PFSK-1 (cell line): Measurements from ENCODE around the gene FCMR.

Source experiments
- FOXP2 ChIP-seq: optimal IDR thresholded peaks from 2 replicates; pipeline ENCODE3; 2011; ENCODE audit warnings: borderline replicate concordance, control low read depth, inconsistent platforms; ENCODE audit not compliant: insufficient read depth; ENCODE audit errors: extremely low read length, extremely low read depth
- POLR2AphosphoS5 ChIP-seq: IDR thresholded peaks from 2 replicates; pipeline ENCODE4 v1.6.1; 2012; ENCODE audit warnings: low read depth, mild to moderate bottlenecking, control low read depth, low read length, moderate library complexity
- SIN3A ChIP-seq: IDR thresholded peaks from 2 replicates; pipeline ENCODE4 v1.6.1; 2012; ENCODE audit warnings: mild to moderate bottlenecking, low read length, moderate library complexity, borderline replicate concordance; ENCODE audit not compliant: insufficient read depth
- TAF1 ChIP-seq: IDR thresholded peaks from 2 replicates; pipeline ENCODE4 v1.6.1; 2012; ENCODE audit warnings: low read length, control low read depth, borderline replicate concordance; ENCODE audit not compliant: insufficient read depth
- TF ChIP-seq, protein P1 (sequence below), 2 experiments: IDR thresholded peaks; 2 replicates each; pipeline versions ENCODE4 v1.6.1 to v1.8.0; 2011 to 2012; ENCODE audit warnings: low read depth in 2 of 2, low read length in 2 of 2, control low read depth in 1 of 2, inconsistent platforms in 1 of 2, mild to moderate bottlenecking in 1 of 2, moderate library complexity in 1 of 2; ENCODE audit not compliant: insufficient read depth in 1 of 2

DNA sequence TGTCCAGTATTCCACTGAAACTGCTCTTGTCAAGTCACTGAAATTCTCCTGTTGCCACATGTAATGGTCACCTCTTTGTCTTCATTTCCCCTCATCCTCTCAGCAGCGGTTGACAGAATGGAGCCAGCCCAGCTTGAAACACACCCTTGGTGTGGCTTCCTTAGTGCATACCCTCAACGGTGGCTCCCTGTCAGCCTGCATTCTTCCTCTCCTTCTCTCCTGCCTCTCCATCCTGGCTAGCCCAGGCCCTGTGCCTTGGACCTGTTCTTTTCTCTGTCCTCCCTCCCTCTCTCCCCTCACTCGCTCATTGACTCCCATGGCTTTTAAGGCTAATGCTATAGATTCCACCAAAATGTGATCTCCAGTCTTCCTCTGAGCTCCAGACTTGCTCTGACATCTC is 3.7 kb downstream of the FCMR start:
- TF ChIP-seq, protein P1, sequence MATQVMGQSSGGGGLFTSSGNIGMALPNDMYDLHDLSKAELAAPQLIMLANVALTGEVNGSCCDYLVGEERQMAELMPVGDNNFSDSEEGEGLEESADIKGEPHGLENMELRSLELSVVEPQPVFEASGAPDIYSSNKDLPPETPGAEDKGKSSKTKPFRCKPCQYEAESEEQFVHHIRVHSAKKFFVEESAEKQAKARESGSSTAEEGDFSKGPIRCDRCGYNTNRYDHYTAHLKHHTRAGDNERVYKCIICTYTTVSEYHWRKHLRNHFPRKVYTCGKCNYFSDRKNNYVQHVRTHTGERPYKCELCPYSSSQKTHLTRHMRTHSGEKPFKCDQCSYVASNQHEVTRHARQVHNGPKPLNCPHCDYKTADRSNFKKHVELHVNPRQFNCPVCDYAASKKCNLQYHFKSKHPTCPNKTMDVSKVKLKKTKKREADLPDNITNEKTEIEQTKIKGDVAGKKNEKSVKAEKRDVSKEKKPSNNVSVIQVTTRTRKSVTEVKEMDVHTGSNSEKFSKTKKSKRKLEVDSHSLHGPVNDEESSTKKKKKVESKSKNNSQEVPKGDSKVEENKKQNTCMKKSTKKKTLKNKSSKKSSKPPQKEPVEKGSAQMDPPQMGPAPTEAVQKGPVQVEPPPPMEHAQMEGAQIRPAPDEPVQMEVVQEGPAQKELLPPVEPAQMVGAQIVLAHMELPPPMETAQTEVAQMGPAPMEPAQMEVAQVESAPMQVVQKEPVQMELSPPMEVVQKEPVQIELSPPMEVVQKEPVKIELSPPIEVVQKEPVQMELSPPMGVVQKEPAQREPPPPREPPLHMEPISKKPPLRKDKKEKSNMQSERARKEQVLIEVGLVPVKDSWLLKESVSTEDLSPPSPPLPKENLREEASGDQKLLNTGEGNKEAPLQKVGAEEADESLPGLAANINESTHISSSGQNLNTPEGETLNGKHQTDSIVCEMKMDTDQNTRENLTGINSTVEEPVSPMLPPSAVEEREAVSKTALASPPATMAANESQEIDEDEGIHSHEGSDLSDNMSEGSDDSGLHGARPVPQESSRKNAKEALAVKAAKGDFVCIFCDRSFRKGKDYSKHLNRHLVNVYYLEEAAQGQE (IDR thresholded peaks at IDR 0.05; ENCODE audit: insufficient read depth in 1 of 2, low read depth in 2 of 2, low read length in 2 of 2), result no peak
- TF ChIP-seq POLR2AphosphoS5, result no peak
- no peak for TF ChIP-seq TAF1
- no peak for TF ChIP-seq SIN3A
- no peak for TF ChIP-seq FOXP2
